ENCODE measurements around the gene CNGA3. TPM values are rescaled to one million over a fixed set of nuclear protein-coding genes. Genes with fewer than 3 reads are reported as not detected.

CNGA3 gene
- total RNA-seq, 1 experiment from 2014 or later = not detected

- no peak overlapping the region for H3K27ac Mint-ChIP-seq
- H3K4me2 ChIP-seq (ENCODE audit: insufficient read depth, insufficient read length, low read length) = no peak overlapping the region
- no peaks in the 10 kb centered on the region for H3K4me1 ChIP-seq (ENCODE audit: insufficient read depth, low read length)
- no peaks in the 10 kb centered on the region for H3K79me2 ChIP-seq (ENCODE audit: insufficient read depth, low read length)
- no peaks in the 10 kb centered on the region for H3K79me1 ChIP-seq (ENCODE audit: insufficient read depth, low read depth, low read length, poor library complexity, severe bottlenecking)
- H3K9me3 ChIP-seq (ENCODE audit: control insufficient read depth, low read depth, low read length) = no peaks in the 10 kb centered on the region
- H3K27me3 Mint-ChIP-seq (ENCODE audit: low read depth) = peaks cover 18% of the 10 kb centered on the region
- H3K27me3 ChIP-seq (ENCODE audit: insufficient read depth, low read length) = no peaks in the 10 kb centered on the region
- H3K36me3 Mint-ChIP-seq (ENCODE audit: insufficient read depth in 1 of 3, low read depth in 3 of 3) = 0 out of 7 replicates have a peak, but pooled peaks cover 0 to 5% (median 2%) of the 10 kb centered on the region in 3 experiments
- peaks cover 6 to 7% of the 10 kb centered on the region in 2 experiments; a peak in 3 of 4 replicates for H3K4me1 Mint-ChIP-seq
- no peak overlapping the region for H2AK5ac ChIP-seq (ENCODE audit: insufficient read length, low read length)
- H3K56ac ChIP-seq (ENCODE audit: insufficient read length, low read depth, low read length) = no peak overlapping the region
- H4K8ac ChIP-seq (replicated peaks; ENCODE audit: insufficient read length, low read depth, low read length) = no peak overlapping the region
- H3K23me2 ChIP-seq (ENCODE audit: insufficient read length, low read depth, low read length, poor library complexity, severe bottlenecking) = no peaks in the 10 kb centered on the region
- no peaks in the 10 kb centered on the region for H4K20me1 ChIP-seq (ENCODE audit: control insufficient read depth, insufficient read depth, insufficient read length)
- no peak overlapping the region for H2BK5ac ChIP-seq (ENCODE audit: insufficient read length, low read length)
- H3K4ac ChIP-seq (ENCODE audit: low read depth, low read length) = no peak overlapping the region
- H3K9ac ChIP-seq (ENCODE audit: extremely low read depth, insufficient read length, low read length) = no peak overlapping the region
- H2BK12ac ChIP-seq (ENCODE audit: insufficient read length, low read depth, low read length) = no peak overlapping the region
- H3K23ac ChIP-seq (ENCODE audit: insufficient read length, low read depth, low read length) = no peak overlapping the region
- H3K14ac ChIP-seq (ENCODE audit: insufficient read depth, low read length) = no peak overlapping the region
- no peak overlapping the region for H3T11ph ChIP-seq (ENCODE audit: low read length)
- H3K27ac ChIP-seq (ENCODE audit: insufficient read length, low read depth, low read length) = no peak overlapping the region
- H2AFZ ChIP-seq (ENCODE audit: low read length) = no peak overlapping the region
- H2BK15ac ChIP-seq (ENCODE audit: low read depth, low read length) = no peak overlapping the region
- H3K9me3 Mint-ChIP-seq = peaks cover 6 to 11% of the 10 kb centered on the region in 2 experiments; a peak in 4 of 5 replicates
- no peak overlapping the region for H4K91ac ChIP-seq (ENCODE audit: insufficient read length, low read depth, low read length)
- H3K4me3 Mint-ChIP-seq = no peak overlapping the region
- no peak overlapping the region for H3K18ac ChIP-seq (ENCODE audit: insufficient read length, low read depth, low read length)
- no peak for DNase-seq
- H4K5ac ChIP-seq (ENCODE audit: insufficient read length, low read depth, low read length) = no peak overlapping the region
- TF ChIP-seq CTCF (conservative IDR thresholded peaks at IDR 0.05) = no peak
- WGBS (ENCODE audit: extremely low coverage, insufficient read length, low lambda C conversion rate) = no CpG with 5 or more reads among the region's 9 CpGs
- no peak overlapping the region for H2BK120ac ChIP-seq (ENCODE audit: low read depth, low read length, poor library complexity, severe bottlenecking)
- no peak overlapping the region for H2BK20ac ChIP-seq (ENCODE audit: low read depth, low read length, poor library complexity, severe bottlenecking)
These were observed 23.5 kb downstream of the CNGA3 start for GRCh38 chr2:98369710-98370239.
